Upper lobe of left lung (tissue), 4 donors: ENCODE results near the gene FDX2.

Source experiments
- EP300 ChIP-seq, 4 donors: sonication (generic); formaldehyde crosslinking; IDR thresholded peaks; one replicate each; pipeline ENCODE4 v1.5.1; 2017; ENCODE audit warnings: antibody characterized with exemption in 4 of 4, control low read depth in 2 of 4
- POLR2A ChIP-seq, 4 donors: fragments of 450-650 bp; IDR thresholded peaks; one replicate each; pipeline ENCODE4 v1.5.1; 2016 to 2017; ENCODE audit warnings: antibody characterized with exemption in 4 of 4, mild to moderate bottlenecking in 2 of 4
- TF ChIP-seq, protein P1 (sequence below), 6 experiments: fragments of 450-650 bp in 4 of 6; fragments of 200-600 bp in 2 of 6; sonication (generic) in 2 of 6; IDR thresholded peaks; one replicate each; pipeline ENCODE4 v1.5.1; 2016 to 2019; ENCODE audit warnings: antibody characterized with exemption in 6 of 6

DNA sequence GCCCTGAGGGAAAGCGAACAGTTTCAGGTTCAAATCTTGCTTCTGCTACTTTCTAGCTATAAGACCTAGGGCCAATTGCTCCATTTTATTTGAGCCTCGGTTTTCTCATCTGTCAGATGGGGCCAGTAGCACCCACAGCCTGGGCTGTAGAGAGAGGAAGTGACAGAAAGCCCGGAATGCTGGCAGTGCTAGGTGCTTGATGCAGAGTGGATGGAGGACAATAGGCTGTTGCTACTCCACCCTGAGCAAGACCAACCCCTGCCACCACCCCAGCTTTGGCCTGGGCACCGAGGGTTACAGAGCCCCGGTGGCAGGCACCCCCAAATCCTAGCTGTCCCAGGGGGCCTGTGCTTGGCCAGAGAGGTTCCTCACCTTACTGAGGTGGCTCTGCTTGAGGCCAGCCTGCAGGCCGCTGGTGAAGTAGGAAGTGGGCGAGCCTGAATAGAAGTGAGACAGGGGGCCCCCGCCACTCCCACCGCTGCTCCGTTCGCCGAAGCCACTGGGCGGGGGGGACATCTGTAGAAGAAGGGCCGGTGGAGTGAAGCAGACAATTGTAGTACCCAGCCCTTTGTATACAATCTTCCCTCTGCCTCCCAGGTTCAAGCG lies 2.1 kb upstream of the FDX2 start:
- no peak for TF ChIP-seq EP300 (IDR thresholded peaks at IDR 0.05)
- TF ChIP-seq, protein P1, sequence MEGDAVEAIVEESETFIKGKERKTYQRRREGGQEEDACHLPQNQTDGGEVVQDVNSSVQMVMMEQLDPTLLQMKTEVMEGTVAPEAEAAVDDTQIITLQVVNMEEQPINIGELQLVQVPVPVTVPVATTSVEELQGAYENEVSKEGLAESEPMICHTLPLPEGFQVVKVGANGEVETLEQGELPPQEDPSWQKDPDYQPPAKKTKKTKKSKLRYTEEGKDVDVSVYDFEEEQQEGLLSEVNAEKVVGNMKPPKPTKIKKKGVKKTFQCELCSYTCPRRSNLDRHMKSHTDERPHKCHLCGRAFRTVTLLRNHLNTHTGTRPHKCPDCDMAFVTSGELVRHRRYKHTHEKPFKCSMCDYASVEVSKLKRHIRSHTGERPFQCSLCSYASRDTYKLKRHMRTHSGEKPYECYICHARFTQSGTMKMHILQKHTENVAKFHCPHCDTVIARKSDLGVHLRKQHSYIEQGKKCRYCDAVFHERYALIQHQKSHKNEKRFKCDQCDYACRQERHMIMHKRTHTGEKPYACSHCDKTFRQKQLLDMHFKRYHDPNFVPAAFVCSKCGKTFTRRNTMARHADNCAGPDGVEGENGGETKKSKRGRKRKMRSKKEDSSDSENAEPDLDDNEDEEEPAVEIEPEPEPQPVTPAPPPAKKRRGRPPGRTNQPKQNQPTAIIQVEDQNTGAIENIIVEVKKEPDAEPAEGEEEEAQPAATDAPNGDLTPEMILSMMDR (IDR thresholded peaks at IDR 0.05): no peak
- TF ChIP-seq POLR2A (IDR thresholded peaks at IDR 0.05): no peak
